Colon (tissue), 2 donors: ENCODE data around the gene CLTA.
"Not testable (repeated sequence)": the region's sequence is repeated elsewhere in the genome, so short reads cannot be mapped to it uniquely, and the experiment has no call there.

Experiments used
- FAIRE-seq: peaks from 2 replicates; lab custom pipeline; 2012; peaks lifted over from hg19 to GRCh38; lab: Jason Lieb, UNC
- donor health status: control.
- donor health status: control.

The CLTA gene

GRCh38 chr9:36158917-36159316 lies 31.8 kb upstream of the CLTA start:
- FAIRE-seq: no peak

GRCh38 chr9:36159509-36159908 lies 31.2 kb upstream of the CLTA start:
- not testable (repeated sequence) for FAIRE-seq

DNA sequence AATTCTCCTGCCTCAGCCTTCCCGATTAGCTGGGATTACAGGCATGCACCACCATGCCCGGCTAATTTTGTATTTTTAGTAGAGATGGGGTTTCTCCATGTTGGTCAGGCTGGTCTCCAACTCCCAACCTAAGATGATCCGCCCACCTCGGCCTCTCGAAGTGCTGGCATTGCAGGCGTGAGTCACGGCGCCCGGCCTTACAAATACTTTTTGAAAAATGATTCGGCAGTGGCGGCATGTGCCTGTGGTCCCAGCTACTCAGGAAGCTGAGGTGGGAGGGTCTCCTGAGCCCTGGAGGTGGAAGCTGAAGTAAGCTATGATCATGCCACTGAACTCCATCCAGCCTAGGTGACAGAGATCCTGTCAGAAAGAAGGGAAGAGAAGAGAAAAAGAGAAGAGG lies 30.6 kb upstream of the CLTA start:
- FAIRE-seq: not testable (repeated sequence)

- no peak for FAIRE-seq
These were observed 29.5 kb upstream of the CLTA start for GRCh38 chr9:36161187-36161586.

GRCh38 chr9:36162211-36162738 lies 28.4 kb upstream of the CLTA start:
- no peak for FAIRE-seq

DNA sequence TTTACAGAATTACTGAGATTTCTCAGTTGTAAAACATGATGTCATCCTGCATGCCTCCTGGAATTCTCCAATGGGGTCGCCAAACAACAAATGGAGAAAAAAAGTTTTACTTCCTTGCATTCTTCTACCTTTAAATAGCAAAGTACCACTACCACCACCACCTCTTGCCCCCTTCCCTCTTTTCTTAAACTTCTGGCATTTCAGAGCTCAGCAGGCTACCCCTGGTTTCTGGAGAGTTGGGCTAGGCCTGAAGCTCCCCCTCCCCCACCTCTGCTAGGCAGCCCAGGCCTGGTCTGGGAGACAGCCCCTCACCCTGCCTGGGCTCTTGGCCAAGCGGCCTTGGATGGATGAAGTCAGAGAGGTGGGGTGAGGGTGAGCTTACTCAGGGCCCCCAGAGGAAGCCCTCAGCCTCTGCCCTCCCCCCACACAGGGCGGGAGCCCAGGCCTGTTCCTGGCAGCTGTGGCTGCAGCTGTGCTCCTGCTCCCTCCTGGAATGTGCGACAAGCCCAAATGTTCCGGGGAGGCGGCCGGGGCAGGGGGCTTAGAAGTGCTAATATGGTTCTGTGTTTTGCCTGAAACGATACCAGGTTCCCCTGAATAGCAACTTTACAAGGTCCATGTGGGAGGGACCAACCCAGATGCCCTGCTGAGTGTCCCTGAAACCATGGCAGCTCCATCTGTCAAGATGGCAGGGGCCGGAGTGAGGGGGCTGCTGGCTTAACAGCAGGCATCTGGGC lies 27.5 kb upstream of the CLTA start:
- FAIRE-seq: no peak

DNA sequence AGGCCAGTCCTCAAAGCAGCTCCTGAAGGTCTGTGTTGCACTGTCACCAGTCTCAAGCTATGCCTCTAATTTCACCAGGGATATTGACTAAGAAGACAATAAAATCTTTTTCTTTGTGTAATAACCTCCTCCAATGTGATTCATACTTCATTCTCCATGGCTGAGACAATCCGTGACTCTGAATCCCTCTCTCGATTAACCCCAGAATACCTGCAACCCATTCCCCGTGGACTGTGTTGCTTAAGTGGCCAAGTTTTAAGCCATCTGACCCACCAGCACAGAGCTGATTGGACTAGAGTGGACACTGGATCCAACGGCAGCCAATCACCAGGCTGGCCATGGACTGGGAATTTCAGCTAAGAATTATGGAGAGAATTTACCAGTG lies 26.9 kb upstream of the CLTA start:
- FAIRE-seq: no peak

- FAIRE-seq: no peak
These were observed 26.3 kb upstream of the CLTA start for GRCh38 chr9:36164372-36164771.

- no peak for FAIRE-seq
These were observed 25.7 kb upstream of the CLTA start for GRCh38 chr9:36164989-36165388.

GRCh38 chr9:36165826-36166167 lies 24.9 kb upstream of the CLTA start:
- no peak for FAIRE-seq

GRCh38 chr9:36166168-36166927 lies 24.4 kb upstream of the CLTA start:
- FAIRE-seq: no peak

DNA sequence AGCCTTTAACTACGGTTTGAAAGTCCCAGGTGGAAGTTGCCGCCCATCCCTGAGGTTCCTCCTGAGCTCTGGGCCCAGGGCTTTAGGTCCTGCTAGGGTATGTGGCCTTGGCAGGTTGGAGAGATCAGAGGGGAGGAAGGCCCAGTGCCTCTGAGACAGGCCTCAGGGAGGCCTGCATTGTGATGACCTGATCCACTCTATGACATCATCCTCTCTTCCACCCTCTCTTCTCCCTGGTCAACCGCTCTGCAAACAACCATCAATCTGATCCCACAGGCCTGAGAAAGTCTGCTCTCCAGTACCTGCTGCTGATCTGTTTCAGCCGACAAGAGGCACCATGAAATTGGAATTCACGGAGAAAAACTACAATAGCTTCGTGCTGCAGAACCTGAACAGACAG lies 21.6 kb upstream of the CLTA start, which contains the start of gene CCIN:
TSS of gene CCIN (plus strand) at position 223 of the 400 bp plus-strand sequence. CDS start at position 338, 115 bp downstream.
- FAIRE-seq: no peak

GRCh38 chr9:36169708-36170107 lies 21.0 kb upstream of the CLTA start:
- FAIRE-seq: no peak

GRCh38 chr9:36170531-36170930 lies 20.2 kb upstream of the CLTA start:
- no peak for FAIRE-seq

DNA sequence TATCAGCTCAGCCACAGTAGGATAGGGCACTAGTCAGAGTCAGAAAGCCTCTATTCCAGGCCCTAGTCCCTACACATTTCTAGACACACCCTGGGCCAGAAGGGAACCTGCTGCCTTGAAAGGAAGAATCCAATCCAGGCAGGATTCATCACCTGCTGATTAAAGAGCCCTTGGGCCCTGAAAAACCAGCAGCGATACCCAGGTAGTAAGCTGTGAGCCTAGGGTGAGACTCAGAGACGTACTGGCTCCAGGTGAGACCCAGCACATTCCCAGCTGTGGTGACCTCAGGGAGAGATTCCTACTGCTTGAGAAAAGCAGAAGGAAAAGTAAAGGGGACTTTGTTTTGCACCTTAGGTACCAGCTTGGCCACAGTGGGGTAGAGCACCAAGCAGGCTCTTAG lies 16.9 kb upstream of the CLTA start:
- FAIRE-seq: no peak

DNA sequence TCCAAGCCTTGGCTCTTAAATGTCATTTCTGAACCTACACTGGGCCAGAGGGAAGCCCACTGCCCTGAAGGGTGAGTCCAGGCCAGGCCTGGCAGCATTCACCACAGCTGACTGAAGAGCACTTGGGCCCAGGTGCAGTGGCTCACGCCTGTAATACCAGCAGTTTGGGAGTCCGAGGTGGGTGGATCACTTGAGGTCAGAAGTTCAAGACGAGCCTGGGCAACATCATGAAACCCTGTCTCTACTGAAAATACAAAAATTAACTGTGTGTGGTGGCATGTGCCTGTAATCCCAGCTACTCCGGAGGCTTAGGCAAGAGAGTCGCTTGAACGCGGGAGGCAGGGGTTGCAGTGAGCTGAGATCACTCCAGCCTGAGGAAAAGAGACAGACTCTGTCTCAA lies 16.4 kb upstream of the CLTA start:
- FAIRE-seq: no peak

DNA sequence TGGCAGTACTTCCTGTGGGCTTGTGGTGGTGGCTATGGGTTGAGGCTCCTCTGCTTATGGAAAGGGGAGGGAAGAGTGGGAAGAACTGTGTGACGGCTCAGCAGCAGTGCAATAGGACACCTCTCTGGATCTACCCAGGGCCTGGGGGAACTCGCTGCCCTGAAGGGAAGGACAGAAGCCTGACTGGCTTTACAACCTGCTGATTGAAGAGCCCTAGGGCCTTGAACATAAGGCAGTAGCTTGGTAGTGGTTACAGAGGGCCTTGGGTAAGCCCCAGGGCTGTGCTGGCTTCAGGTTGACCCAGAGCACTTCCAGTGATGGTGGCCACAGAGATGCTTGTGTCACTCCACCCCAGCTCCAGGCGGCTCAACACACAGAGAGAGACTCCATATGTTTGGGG lies 16.0 kb upstream of the CLTA start:
- FAIRE-seq: no peak

GRCh38 chr9:36175209-36175608 lies 15.5 kb upstream of the CLTA start:
- not testable (repeated sequence) for FAIRE-seq

DNA sequence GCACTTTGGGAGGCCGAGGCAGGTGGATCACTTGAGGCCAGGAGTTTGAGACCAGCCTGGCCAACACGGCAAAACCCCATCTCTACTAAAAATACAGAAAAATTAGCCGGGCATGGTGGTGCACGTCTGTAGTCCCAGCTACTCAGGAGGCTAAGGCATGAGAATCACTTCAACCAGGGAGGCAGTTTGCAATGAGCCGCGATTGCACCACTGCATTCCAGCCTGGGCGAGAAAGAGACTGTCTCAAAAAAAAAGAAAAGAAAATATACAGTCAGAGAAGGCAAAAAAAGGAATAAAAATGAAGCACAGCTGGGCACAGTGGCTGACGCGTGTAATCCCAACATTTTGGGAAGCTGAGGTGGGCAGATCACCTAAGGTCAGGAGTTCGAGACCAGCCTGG lies 14.2 kb upstream of the CLTA start:
- not testable (repeated sequence) for FAIRE-seq

GRCh38 chr9:36177571-36177970 lies 13.2 kb upstream of the CLTA start:
- FAIRE-seq: no peak

DNA sequence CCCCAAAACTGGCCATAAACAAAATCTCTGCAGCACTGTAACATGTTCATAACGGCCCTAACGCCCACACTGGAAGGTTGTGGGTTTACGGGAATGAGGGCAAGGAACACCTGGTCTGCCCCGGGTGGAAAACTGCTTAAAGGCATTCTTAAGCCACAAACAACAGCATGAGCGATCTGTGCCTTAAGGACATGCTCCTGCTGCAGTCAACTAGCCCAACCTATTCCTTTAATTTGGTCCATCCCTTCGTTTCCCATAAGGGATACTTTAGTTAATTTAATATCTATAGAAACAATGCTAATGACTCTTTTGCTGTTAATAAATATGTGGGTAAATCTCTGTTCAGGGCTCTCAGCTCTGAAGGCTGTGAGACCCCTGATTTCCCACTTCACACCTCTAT lies 10.5 kb upstream of the CLTA start:
- not testable (repeated sequence) for FAIRE-seq

DNA sequence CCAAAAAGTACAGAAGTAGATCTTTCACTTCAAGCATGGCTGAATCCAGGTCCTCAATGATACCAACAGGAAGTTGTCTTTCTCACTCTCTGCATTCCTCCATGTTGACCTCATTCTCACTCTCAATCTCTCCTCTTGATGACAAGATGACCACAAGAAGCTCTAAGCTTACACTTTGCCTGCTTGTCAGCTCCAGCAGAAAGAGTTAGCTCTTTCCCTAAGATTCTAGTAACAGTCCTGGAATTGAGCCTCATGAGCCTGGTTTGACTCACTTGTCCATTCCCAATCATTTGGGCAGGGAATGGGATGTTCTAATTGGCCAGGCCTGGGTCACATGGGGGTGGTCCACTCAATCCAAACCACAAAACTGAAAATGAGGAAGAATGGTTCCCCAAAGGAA lies 3.3 kb upstream of the CLTA start:
- no peak for FAIRE-seq

DNA sequence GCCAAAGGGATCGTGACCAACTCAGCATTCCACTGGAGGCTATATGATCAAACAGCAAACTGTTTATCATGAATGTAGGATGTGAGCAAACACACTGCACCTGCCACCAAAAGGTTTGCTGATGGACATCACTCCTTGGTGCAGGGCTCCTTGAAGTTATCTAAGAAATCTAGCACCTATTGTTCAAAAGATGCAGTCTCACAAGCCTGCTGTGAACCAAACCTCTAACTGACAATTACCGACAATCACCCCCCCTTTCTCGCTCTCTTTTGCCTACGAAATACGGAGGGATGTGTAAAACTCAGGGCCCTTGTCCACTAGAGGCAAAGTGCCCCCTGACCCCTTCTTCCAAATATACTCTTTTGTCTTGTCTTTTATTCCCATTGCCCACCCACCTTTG lies 2.5 kb upstream of the CLTA start:
- no peak for FAIRE-seq

DNA sequence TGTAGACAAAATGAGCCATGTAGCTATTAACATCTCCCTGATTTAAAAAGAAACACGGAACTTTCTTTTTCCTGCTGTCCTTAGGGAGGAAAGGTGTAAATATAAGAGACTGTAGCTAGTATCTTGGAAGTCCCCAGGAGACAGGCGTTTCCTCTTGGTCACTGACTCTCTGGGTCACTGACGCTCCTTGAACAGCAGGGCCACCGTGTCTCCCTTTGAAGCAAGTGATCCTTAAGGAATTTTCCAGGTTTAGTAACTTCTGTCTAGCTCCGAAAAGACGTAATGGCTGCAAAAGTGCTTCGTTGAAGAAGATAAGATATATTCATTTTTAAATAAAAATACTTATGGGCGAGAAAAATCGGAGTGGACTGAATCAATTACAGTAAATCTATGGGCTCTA lies 745 bp upstream of the CLTA start:
- FAIRE-seq: no peak
